Amygdala (tissue), 56 donors: ENCODE measurements around the gene ZNF414.
"Not testable (repeated sequence)": the region's sequence is repeated elsewhere in the genome, so short reads cannot be mapped to it uniquely, and the experiment has no call there.

Experiments
- DNase-seq, 56 donors: peaks; one replicate each; lab custom pipeline; 2025; lab: John Stamatoyannopoulos, UW

Gene ZNF414

DNA sequence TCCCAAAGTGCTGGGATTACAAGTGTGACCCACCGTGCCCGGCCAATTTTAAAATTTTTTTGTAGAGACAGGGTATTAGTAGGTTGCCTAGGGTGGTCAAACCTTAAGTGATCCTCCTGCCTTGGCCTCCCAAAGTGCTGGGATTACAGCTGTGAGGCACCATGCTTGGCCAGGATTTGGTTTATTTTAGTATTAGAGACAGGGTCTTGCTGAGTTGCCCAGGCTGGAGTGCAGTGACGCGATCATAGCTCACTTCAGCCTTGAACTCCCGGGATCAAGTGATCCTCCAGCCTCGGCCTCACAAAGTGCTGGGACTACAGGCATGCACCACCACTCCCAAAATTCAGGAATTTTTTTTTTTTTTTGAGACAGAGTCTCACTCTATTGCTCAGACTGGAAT is 5.4 kb upstream of the ZNF414 start:
- no peak for DNase-seq

DNA sequence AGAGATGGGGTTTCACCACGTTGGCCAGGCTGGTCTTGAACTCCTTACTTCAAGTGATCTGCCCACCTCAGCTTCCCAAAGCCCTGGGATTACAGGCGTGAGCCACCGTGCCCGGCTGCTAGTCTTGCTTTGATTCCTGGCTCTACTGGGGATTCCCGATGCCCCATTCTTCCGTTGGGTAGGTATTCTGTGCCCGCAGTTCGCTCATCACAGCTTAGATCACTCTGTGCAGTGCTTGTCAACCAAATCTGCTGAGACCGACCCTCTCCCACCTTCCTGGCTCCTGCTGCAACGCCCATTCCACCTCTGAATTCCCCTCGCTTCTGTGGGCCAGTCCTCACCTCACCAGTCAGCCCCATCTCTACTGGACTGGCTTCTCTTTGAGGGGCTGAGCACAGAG is 4.6 kb upstream of the ZNF414 start:
- DNase-seq, result no peak

DNA sequence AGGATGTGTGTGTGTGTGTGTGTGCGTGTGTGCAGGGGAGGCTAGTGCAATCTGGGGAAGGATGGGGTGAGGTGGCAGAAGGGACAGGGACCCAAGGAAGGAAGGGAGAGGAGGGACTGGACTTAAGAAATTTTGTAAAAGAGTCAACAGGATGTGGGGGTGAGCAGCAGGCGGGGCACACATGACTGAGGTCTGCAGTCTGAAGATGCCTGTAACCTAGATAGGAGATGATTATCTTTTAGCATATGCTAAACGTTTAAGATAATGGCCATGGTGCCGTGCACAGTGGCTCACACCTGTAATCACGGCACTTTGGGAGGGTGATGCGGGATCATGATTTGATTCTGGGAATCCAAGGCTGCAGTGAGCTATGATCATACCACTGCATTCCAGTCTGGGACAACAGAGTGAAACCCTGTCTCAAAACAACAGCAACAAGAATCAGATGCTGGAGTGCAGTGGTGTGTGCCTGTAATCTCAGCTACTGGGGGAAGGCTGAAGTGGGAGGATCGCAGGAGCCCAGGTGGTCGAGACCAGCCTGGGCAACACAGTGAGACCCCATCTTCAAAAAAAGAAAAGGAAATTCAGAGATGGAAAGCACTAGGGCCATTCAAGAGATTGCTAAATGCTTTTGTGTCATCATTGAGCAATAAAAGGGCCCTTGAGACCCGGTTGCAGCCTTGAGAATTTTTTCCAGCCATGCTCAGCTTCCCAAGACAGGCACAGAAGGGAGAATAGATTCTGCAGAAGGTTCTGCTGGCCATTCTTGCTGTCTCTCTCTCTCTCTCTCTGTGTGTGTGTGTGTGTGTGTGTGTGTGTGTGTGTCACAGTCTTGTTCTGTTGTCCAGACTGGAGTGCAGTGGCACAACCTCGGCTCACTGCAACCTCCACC is 3.8 kb upstream of the ZNF414 start:
- no peak for DNase-seq

DNA sequence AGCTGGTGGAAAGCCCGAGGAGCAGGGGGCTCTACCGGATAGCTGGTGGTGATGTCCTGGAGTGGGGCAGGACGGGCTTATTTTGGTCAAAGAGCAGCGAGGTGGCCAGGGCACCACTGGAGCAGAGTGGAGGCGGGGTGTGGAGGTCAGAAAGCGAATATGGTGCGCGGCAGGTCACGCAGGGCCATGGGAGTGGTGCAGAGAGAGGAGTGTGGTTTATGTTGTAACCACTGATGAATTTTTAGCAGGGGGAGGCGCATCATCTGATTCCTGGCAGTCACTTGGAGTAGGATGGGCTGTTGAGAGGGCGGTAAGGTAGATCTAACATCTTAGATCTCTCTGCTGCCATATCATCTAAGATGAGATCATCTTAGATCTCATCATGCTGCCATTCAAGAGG is 1.4 kb upstream of the ZNF414 start:
- no peak for DNase-seq

DNA sequence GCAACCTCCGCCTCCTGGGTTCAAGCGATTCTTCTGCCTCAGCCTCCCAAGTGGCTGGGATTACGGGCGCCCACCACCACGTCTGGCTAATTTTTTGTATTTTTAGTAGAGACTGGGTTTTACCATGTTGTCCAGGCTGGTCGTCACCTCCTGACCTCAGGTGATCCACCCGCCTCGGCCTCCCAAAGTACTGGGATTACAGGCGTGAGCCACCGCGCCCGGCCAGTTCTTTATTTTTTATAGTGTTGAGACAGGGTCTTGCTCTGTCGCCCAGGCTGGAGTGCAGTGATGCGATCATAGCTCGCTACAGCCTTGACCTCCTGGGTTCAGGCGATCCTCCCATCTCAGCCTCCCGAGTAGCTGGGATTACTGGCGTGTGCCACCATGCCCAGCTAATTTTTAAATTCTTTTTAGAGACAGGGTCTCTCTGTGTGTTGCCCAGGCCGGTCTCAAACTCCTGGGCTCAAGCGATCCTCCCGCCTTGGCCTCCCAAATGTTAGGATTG is 590 bp upstream of the ZNF414 start:
- DNase-seq, result not testable (repeated sequence)

DNA sequence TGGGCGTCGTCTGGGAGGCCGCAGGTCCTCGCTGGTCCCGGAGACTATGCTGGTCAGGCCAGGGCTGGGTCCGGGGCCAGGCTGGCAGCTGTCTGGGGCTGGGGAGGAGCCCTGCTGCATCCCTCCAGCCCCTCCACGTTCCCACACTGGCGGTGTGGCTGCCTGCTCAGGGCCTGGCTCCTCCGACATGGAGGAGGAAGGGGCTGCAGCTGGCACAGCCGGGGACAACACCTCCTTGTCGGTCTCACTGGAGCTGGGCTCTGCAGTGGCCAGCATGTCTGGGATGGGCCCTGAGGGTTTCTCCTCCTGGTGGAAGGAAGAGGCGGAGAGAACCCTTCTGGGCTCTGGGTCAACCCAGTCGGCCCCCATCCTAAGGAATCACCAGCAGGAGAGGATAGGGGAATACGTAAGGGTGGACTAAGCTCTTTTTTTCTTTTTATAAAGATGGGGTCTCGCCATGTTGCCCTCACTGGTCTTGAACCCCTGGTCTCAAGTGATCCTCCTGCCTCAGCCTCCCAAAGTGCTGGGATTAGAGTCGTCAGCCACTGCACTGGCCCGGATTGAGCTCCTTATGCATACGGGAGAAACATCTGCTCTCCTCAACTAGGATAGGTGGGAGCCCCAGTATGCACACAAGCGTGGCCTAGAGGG is 806 bp downstream of the ZNF414 start:
- DNase-seq, result no peak

DNA sequence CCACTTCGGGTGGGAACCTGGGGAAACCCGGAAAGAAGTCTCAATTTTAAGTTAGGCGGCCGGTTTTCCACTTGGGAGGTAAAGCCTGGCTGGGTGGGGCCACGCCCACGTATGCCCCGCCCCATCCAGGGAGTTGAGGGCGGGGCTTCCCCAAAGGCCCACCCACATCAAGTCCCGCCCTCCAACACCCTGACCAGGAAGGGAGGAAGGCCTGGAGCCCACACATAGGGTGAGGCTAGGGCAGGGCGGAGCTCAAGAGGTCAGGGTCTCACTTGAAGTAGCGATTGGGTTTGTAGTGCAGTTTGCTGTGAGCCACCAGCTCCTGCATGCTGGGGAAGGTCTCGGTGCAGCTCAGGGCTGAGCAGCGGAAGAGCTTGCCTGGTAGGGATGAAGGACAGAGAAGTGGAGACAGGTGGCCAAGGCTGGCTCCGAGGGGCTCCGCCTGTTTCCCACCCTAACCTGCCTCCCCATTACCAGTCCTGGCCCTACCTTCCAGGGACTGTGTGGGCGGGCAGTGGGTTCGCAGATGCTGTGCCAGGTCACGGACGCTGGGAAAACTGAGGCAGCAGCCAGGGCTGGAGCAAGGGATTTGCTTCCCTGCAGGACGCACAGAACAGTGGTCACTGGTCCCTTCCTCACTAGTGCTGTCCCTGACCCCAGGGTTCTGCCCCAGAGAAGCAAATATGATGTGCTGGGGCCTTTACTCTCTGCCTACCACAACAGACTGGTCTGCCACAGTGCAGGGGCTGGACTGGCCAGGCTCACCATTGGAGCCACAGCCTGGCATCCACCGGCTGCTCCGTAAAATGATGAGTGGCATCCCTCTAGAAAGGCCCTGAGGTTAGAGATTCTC is 1.6 kb downstream of the ZNF414 start:
- peak in 2 of 56 donors; percentile 15 to 27 for DNase-seq

DNA sequence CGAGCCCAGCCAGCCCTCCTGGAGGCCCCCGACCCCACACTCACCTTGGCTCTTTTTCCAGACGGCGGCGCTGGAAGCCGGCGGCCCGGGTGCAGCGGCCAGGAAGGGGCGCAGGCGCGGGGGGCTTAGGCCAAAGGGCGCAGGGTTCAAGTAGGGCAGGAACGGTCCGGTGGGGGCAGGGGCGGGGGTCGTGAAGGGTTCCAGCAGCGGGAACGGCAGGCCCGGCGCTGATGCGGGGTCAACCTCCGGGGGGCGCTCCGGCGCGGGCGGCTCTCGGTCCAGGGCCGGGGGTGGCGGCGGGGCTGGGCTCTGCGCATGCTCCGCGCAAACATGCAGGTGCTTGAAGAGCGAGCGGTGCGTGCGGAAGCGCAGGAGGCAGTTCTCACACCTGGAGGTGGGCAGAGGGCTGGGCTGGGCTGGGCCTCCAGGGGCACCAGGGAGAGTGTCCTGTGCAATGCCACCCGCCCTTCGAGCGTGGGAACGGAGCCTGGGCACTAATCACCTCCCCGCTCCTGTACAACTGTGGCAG is 2.3 kb downstream of the ZNF414 start:
- DNase-seq, result no peak

DNA sequence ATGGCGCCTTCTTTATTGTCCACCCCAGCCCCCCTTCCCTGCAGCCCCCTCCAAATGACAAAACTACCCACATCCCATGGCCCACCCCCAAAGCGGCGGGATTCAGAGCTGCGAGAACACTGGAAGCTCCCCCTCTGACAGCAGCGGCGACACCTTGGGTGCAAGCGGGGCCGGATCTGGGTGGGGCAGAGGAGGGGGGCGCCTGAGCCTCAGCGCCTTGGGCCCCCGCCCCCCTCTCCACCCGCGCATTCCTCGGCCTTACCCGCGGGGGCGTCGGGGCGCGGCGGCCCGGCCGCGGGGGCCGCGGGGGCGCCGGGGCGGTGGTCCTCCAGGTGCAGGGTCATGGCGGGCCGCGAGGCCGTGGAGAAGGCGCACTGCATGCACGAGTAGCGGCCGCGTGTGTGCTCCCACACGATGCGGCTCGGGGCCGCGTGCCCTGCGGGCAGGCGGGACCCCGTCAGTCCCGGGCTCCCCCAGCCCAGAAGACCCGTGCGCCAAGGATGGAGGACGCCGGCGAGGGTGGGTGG is 3.3 kb downstream of the ZNF414 start:
- DNase-seq, result no peak

DNA sequence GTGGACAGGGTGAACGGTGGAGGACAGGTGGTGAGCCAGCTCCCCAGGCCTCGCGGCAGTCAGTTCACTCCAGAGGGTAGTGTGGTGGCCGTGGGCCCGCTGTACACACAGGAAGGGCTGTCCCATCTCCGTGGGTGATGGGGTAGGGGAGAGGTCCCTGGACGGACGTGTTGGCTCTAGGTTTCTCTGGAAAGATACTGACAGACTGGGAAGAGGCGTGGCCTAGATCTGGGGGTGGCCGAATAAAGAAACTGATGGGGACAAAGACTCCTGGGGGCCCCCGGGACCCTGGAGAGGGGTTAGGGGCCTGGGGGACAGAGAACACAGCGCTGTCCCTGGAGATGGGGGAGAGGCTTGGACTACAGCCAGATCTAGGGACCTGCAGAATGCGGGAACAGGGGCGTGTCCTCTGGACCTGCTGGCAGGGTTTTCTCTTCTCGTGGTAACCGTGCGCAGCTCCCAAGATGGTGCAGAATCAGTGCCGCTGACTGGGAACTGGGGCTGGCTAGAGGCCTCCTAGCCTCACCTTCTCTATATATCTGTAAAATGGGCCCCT is 7.5 kb downstream of the ZNF414 start:
- peak in 1 of 56 donors; percentile 61 for DNase-seq

DNA sequence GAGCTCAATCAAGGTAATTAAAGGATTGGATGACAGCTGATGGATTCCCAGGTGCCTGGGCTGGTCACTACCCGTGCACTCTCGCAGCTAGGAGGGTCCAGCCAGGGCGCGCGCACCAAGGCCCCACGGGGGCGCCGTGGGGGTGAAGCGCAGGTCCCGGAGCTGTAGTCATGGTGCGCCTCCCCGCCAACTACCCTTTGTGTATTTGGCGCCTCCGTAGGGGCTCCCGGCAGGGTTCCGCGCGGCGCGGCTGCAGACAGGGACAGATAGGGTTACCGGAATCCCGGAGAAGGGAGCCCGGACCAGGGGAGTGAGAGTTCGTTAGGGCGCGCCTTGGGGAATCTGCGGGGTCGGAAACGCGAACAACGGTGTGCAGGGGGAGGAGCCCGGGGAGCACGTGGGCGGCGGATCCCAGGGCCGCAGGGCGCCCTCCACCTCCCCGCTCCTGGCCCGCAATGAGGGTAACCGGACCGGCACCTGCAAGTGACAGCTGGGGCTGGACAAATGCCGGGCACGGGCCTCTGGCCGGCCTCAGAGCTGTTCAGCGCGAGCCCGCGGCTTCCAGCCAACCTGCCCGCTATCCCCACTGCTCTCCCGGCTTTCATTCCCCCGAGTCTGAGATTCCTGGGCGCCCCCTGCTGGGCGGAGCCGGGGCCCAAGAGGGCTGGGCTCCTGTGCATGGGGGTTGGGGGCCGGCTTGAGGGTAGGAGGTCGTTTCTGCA is 8.1 kb downstream of the ZNF414 start:
- peak in 51 of 56 donors; percentile 21 to 87 (median 67) for DNase-seq

DNA sequence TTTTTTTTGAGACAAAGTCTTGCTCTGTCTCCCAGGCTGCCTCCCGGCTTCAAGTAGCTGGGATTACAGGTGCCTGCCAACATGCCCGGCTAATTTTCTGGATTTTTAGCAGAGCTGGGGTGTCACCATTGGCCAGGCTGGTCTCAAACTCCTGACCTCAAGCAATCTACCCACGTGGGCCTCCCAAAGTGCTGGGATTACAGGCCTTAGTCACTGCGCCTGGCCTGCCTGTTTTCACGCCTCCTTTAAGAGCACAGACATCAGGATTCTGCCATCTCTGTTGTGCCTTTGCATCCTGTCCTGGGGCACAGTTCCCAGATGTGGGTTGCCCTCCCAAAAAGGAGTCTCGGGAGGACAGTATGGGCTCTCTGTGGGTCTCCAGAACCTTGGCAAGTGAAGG is 9.0 kb downstream of the ZNF414 start:
- no peak for DNase-seq

DNA sequence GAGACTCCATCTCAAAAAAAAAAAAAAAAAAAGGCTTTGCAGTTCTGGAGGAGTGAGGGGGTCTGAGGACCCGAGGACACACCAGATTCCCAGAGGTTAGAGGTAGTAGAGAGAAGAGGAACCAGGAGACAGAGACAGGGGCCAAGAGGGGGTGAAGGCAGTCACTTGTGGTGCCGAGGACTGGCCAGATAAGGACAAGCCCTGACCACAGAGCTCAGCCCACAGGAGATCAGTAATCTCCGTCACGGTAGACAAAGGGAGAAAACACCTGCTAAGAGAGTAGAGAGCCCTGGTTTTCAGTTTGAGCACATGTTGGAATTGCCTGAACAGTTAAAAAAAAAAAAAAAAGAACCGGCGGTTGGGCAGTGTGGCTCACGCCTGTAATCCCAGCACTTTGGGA is 9.8 kb downstream of the ZNF414 start:
- no peak for DNase-seq

DNA sequence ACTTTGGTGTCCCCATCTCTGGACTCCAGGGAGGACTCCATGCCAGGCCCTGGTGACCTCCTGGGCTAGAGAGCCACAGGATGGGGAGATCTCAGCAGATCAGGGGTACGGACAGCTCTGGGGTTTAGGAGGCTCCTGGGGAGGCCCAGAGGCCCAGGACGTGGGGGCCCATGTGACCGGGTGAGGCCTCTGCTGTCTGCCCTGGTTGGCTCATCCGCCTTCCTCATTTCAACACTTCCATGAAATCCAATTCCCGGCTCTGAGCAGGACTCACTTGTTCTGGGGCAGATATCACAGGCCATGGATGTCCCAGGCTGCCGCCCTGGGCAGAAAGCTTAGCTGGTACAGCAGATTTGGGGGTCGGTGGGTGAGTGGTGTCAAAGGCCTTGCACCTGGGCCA is 10.5 kb downstream of the ZNF414 start:
- DNase-seq, result no peak

DNA sequence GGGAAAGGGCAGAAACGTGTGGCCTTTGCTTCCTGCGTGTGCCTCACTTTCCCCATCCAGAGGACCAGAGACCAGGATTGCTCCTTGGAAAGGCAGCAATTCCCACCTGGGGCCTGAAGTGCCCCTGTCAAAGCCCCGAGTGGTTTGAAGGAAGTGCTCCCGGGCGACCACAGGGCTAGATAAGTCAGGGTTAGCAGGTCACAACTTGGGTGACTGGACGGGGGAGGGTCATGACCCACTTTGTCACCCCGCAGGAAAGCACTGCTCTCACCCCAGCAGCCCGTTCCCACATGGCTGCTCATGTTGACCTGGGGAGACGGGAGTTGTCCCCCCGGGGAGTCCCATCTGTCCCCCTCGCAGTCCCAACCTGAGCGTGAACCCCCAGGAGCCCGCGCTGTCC is 12.0 kb downstream of the ZNF414 start:
- no peak for DNase-seq

DNA sequence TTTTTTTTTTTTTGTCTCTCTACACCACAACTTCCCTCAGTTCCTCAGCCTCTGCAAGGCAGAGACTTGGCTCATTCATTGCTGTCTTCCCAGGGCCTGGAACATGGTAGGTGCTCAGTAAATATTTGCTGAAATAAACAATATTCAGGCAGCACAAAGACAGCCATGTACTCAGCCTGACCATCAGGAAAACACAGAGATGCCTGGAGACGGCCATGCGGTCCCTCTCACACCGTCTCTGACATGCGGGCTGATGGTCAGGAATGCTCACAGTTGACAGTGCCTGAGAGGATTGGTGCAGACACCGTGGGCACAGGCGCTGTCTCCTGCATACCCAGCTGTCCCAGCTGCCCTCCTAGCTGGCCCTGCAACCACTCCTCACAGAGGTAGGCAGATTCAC is 12.5 kb downstream of the ZNF414 start:
- DNase-seq, result no peak

DNA sequence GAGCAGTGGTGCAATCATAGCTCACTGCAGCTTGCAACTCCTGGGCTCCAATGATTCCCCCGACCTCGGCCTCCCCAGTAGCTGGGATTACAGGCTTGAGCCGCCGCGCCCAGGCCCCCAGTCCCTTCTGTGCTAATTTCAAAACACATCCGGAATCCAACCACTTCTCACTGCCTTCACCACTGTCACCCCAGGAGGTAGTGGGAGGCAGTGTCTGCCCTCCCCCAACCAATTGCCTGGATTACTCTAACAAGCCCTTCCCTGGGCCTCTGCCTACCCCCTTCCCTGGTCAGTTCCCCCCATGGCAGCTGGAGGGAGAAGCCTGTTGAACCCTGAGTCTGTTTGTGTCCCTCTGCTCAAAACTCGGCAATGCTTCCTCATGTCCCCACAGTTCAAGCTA is 13.8 kb downstream of the ZNF414 start:
- DNase-seq, result peak in 2 of 56 donors; percentile 10 to 11

DNA sequence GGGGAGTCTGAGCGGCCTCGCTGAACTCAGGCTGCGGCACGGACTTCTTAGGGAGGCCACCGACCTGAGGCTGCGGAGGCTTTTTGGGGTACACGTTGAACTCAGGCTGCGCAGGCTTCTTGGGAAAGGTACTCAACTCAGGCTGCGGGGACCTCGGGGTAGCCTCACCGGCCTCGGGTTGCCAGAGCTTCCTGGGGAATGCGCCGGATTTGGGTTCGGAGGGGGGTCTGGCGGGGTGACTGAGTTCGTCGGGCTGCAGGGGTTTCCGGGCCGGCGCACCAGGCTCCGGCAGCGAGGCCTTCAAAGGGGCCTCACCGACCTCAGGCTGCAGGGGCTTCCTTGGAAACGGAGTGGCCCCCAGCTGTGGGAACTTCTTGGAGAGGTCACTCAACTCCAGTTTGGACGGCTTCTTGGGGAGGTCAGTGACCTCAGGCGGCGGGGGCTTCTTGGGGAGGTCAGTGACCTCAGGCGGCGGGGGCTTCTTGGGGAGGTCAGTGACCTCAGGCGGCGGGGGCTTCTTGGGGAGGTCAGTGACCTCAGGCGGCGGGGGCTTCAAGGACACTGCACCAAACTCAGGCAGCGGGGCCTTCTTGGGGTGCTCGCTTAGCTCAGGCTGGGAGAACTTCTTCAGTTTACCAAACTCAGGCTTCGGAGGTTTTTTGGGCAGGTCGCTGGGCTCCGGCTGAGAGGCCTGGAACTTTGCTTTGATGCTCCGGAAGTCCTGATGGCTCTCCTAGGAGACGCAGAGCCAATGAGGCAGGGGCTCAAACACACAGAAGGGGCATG is 14.7 kb downstream of the ZNF414 start:
- DNase-seq, result no peak

DNA sequence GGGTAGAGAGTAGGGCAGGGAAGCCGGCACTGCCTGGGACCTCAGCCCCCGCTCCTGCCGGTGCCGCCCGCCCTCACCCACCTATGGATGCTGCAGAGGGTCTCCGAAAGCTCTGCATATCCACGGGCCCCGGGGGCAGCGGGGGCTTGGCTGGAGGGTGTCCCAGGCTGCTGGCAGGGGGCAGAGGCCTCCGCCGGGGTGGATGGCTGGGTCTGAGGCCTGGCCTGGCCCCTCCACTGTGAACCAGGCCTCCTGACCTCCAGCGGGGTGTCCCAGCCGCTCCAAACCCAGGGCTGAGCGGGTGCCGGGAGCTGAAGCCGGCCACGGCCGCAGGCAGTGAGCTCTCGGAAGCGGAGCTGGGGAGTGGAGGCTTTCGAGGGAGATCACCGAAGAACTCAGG is 15.7 kb downstream of the ZNF414 start:
- no peak for DNase-seq
